Suppressor macrophage treated with lipopolysaccharide for 4 hours (primary cell): Measurements from ENCODE around the gene PAX7.

ENCODE experiments used
- DNase-seq: peaks from one replicate; pipeline ENCODE4 v3.0.0-alpha.2; 2020

PAX7 gene

DNA sequence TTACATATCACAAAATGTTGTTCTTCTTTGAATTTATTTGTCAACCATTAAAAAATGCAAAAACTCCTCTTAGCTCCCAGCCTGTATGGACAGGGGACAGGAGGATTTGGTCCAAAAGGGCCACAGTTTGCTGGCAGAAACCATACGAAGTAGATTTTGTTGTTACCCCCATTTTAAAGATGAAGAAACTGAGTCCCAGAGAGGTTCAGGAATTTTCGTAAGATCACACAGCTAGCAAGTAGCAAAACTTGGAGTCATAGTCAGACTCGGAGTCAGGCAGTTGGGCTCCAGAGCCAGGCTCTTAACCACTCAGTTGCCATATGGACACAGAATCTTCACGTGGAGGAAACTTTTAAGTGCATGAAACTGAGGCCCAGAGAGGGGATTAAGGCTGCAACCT, 137.4 kb downstream of the PAX7 start:
- DNase-seq: no peak

DNA sequence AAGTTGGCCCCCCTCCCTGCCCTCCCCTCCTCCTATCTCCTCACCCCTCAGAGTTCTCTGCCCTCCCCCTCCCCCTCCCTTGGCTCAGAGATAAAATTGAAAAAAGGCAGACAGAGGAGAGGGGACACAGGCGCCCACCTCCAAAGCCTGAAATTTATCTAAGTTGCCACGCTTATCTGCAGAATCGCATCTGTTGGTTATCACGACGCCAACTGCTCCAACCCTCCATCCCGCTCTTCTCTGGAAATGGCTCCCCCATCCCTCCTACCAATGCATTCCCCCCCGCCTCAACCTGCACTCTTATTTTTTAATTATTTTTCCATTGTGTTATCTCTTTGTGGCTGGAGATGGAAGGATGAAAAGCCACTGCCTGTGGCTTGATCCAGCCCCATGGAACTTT, 138.5 kb downstream of the PAX7 start:
- DNase-seq: no peak

DNA sequence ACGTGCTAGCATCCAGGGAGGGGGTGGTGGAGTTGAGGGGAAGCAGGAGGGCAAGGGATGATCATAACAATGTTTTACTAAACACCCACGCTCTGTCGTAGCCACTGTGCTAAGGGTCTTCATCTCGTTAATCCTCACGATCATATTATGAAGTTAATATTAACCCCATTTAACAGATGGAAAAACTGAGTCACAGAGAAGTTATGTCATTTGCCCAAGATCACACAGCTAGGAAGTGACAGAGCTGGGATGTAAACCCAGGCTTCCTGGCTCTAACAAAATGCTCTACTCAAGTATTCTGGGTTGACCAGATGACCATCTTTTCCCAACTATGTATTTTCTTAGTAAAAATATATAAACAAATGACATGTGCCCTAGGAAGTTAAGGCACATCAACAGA, 140.2 kb downstream of the PAX7 start:
- no peak for DNase-seq

DNA sequence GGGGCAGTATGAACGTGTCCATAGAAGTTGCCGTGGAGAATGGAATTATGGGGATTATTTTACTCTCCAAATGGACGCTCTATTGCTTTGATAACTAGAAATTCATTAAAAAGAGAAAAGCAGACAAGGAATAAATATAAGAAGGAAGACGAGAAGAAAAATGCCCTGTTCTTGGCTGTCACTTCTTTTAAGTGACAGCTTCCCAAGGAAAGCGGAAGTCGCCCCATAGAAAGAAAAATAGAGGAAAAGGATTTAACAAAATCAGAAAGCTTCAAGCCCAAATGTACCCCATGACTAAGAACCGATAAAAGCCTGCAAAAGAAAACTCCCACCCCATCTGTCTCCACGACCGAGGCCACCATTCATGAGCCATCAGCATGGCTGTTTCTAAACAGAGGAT, 143.1 kb downstream of the PAX7 start:
- DNase-seq: no peak

DNA sequence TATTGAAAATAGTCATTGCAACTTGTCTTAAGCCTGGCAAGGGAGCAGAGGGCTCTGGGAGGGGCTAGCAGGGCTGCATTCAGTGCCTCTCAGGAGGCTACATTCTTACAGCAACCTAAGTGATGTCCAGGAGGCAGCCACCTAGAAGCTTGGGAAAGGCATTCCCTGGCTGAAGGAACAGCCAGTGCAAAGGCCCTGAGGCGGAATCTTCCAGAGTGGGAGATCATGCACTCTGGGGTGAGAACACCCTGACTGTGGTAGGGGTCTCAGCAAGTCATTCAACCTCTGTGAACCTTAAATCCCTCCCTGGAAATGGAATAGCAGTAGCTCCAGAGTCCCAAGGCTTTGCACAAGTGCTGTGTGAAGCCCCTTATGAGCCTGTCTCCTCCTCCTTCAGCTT, 144.7 kb downstream of the PAX7 start:
- DNase-seq: no peak

DNA sequence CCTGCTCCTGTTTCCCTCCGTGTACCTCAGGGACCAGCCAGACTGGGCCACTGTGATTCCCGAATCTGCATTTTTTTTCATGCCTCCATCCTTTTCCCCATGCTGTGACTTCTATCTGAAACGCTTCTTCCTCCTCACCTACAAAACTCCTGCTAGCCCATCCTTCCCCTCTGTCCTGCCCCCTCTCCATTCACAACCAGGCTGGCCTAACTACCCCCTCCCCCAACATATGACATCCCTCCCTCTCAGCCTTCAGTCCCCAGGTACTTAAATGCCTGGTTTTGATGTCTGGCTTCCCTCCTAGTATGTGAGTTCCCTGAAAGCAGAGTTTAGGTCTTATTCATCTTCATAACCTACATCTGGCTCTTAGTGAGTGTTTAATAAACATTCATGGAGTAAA, 146.1 kb downstream of the PAX7 start:
- DNase-seq: no peak

DNA sequence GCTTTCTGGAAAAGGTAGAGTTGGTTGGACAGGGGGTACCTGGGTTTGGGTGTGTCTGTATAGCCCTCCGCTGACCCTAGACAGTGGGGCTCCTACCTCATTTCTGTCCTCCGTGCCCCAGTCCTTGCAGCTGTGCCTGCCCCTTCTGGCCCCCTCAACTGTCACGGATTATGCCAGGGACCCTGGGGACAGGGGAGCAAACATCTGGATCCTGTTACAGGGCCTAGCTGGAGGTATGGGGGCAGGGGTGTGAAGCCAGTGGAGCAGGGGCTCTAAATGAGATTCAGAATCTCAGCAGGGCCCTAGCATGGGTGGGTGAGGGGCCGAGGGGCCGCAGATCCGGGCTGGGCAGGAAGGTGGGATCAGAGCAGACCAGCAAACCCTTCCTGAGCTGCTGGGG, 147.8 kb downstream of the PAX7 start:
- no peak for DNase-seq

DNA sequence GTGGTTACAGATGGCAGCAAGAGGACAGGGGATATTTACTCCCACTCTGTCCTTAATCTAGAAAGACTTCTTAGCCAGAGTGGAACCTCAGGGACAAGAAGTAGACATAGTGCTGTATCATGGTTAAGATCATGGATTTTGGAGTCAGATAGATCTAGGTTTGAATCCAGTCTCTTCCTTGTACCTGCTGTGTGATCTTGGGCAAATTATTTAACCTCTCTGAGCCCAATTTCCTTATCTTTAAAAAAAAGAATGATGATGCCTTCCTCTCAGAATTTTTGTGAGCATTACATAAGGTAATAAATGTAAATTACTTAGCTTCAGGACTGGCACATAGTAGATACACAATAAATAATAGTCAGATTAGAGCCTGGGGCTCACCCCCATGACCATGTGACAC, 150.4 kb downstream of the PAX7 start:
- DNase-seq: no peak

DNA sequence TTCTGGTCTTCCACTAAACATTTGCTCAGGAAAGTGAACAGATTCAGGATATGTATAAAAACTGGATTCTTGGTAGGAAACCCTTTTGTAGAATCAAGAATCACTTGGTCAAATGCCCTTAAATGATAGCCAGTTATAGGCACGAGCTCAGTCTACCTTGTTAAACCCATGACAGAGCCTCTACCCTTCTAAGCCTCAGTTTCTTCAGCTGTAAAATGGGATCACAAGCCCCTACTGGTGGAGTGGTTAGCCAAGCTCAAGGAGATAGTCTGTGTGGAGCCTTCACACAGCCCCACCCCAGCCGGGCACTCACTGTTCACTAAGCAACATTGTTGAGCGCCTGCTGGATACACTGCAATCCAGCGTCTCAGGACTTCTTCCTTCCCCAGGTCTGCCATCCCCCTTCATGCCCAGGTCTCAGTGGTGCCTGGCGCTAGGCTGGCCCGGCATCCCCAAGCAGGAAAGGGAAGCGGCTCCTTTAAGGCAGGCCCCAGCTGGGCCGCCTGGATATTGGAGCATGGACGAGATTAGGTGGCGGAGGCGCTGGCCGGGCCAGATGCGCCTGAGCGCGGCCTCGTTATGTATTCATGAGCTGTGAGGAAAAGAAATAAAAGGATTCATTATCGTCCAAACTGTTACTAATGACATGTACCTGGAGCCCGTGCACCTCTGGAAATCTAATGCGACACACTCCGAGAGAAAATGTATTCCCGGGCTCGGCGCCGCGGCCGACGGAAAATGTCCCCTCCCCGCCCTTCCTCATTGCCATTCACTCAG, 153.2 kb downstream of the PAX7 start:
- DNase-seq: no peak

DNA sequence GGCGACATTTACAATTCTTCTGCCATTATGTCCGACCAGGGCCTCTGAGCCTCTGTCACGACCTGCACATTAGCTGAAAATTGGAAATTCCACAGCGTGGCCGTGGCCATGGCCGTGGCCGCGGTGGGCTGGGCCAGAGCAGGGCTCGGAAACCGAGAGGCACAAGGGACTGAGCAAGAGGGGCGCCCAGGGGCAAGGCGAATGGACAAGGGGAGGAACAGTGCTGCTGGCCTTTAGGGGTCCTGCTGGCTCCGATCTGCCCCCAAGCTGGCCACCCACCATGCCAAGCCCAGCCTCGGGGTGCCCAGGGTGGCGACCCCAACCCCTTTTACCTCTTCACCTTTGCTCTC, 153.8 kb downstream of the PAX7 start:
- no peak for DNase-seq

DNA sequence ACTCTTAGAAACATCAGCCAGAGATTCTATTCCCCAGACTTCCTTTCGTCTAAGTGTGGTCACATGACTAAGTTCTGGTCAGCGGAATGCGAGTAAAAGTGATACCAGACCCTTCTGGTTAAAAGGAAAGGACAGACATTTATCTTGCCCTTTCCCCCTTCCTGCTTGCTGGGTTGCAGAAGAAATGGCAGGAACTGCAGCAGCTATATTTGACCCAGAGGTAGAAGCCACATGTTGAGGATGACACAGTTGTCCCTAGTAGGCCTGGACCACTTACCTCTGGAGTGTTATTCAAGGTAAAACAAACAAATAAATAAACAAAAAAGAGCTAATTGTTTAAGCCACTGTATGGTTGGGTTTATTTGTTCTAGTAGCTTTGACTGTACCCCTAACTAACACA, 155.5 kb downstream of the PAX7 start:
- DNase-seq: no peak

DNA sequence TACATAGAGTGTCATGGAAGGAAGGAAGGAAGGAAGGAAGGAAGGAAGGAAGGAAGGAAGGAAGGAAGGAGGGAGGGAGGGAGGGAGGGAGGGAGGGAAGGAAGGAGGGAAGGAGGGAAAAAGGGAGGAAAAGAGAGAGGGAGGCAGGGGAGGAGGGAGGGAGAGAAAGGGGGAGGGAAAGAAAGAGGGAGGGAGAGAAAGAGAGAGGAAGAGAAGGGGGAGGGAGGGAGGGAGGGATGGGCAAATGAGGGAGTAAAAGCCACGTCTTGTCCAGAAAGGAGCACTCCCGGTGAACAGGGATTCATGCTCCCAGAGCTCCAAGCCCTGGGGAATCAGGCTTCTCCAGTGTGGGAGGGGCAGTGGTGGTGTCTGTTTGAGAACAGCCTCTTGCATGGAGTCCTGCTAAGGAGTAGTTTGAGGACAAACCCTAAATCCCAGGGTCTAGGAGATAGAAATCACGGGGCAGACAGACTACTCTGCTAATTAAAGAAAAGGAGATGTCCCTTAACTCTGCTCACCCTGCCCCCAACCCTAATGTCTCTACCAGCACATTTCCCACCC, 157.3 kb downstream of the PAX7 start:
- DNase-seq: no peak

DNA sequence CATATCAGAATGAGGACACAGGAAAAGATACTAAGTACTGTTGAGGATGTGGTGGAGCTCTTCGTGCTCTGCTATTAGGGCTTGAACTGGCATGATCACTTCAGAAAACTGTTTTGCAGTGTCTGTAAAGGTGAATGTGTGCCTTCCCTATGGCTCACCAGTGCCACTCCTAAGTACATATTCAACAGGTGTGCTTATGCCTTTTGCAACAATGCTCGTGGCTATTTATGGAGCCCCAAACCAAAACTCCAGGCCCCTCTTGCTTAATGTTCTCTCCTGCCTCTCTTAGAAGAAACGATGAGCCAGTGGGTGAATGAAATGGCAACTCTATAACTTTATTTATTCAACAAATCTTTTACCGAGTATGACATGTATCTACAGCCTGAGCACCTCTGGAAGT, 158.6 kb downstream of the PAX7 start:
- DNase-seq: no peak

DNA sequence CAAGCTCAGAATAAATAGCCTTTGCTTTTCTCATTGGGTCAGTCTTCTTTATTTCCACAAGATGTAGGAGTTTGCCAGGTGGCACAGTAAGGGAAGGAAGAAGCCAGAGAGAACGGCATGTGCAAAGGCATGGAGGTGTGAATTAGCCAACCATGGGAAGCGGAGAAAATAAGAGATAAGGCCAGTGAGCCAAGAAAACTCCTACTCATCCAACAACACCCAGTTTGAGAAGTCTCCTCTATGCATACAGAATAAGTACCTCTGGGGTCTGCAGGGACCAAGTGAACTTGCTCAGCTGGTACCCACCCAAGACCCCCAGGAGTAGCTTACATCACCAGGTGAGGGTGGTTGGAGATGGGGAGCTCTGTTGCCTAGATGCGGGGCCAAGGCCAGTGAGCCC, 162.1 kb downstream of the PAX7 start:
- DNase-seq: no peak

DNA sequence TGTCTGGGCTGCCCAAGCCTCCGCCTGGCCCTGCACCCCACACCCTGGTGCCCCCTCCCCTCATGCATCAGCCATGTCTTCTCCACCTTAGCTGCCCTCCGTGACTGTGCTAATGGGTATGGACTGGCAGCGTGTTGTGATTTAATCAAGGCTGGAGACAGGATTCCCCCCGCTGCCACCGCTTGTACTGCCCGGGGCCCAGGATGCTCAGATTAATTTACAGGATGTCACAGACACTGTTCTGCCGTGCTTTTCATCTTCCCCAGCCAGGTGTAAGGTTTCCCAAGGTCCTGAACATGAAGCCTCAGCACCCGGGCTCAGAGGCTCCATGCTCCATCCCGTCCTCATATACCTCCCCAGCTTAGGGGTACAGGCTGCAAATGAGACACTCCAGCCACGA, 162.5 kb downstream of the PAX7 start:
- no peak for DNase-seq

DNA sequence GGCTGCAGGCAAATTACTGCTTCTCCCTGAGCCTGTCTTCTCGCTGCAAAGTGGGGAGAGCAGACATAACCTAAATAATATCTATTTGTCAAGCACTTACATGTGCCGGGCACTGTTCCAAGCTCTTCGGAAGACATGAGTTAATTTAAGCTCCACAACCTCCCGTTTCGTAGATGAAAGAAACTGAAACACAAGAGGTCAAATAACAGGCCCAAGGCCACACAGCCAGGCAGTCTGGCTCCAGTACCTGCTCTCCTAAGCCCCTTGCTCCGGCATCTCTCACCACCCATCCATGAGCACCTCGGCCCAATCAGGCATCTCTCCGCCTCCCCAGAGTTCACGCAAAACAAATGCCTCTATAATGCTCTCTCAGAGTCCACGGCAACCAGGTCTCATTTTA, 163.4 kb downstream of the PAX7 start:
- no peak for DNase-seq

DNA sequence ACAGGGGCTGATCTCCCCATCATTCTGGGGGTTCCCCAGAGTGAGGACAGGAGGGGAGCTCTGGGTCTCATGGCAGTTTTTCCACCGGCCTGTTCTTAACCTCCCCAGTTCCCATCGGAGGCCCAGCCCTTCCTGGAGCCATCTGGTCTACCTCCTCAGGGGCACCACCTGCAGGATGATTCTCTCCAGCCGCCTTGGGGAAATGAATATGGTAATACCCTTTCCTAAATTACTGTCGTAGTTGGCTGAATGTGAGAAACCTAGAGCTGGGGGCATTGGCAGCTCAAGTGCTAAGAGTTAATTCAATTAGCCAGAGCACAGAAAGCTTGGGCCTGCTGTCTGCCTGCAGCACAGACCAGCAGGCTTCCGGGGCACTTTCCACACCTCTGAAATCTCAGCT, 163.9 kb downstream of the PAX7 start:
- no peak for DNase-seq

DNA sequence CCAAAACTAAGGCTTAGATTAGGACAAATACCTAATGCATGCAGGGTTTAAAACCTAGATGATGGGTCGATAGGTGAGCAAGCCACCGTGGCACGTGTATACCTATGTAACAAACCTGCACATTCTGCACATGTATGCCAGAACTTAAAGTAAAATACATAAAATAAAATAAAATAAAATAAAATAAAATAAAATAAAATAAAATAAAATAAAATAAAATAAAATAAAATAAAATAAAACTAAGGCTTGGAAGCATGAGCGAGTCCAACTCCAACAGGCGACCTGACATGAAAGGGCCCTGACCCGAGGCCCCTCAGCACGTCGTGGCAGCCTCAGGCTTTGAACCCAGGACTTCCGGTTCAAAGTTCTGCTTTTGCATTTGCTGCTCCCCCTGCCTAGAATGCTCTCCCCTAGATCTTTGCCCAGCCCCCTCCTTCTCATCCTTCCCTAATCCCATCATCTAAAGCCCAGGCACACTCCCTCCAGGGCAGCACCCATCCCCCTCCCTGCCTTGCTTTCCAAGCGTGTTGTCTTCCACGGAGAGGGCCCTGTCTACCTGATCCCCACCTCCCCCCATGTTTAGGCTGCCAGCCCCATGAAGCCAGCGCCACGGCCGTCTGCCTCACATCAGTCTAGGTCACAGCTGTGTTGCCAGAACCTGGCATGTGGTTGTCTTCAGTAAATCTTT, 164.5 kb downstream of the PAX7 start:
- DNase-seq: no peak

DNA sequence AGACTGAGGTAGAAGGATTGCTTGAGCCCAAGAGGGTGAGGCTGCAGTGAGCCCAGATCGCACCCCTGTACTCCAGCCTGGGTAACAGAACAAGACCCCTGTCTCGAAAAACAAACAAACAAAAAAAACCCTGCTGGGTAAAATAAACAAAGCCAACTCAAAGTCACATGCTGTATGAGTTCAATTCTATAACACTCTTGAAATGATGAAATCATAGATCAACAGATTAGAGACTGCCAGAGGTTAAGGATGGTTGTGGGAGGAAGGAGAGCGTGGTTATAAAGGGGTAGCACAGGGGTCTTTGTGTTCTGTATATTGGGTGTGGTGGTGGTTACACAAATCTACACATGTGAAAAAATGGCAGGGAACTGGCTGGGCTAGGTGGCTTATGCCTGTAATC, 166.3 kb downstream of the PAX7 start:
- no peak for DNase-seq
